OCI-LY1 (cell line): ENCODE data around the gene SSC4D.

Experiments used
- H2AFZ ChIP-seq: fragments of 200-600 bp; sonication (generic), shearing (Covaris generic); 2 replicates; pipeline ENCODE4 v1.6.0; 2014; ENCODE audit warnings: antibody characterized with exemption, mild to moderate bottlenecking, low read length
- H3F3A ChIP-seq: fragments of 200-600 bp; sonication (generic), shearing (Covaris generic); 2 replicates; pipeline ENCODE4 v1.6.0; 2014; ENCODE audit warnings: mild to moderate bottlenecking, antibody characterized with exemption, low read length, moderate library complexity; ENCODE audit not compliant: insufficient read depth
- H3K27ac ChIP-seq: fragments of 200-600 bp; sonication (generic); 2 replicates; pipeline ENCODE4 v1.5.1; 2014; ENCODE audit warnings: low read length, mixed run types, mild to moderate bottlenecking, low read depth; ENCODE audit not compliant: poor library complexity, severe bottlenecking
- H3K27me3 ChIP-seq: fragments of 200-600 bp; sonication (generic); 2 replicates; pipeline ENCODE4 v1.6.0; 2014; ENCODE audit warnings: antibody characterized with exemption, mild to moderate bottlenecking, low read length, moderate library complexity; ENCODE audit not compliant: insufficient read depth
- H3K36me3 ChIP-seq: fragments of 200-600 bp; sonication (generic); 2 replicates; pipeline ENCODE4 v1.6.1; 2014; ENCODE audit warnings: mild to moderate bottlenecking, antibody characterized with exemption, low read length, moderate library complexity, mixed read lengths; ENCODE audit not compliant: insufficient read depth
- H3K4me1 ChIP-seq: fragments of 200-600 bp; sonication (generic); 2 replicates; pipeline ENCODE4 v1.5.1; 2014; ENCODE audit warnings: mild to moderate bottlenecking, low read length, moderate library complexity; ENCODE audit not compliant: insufficient read depth, severe bottlenecking
- H3K4me2 ChIP-seq: fragments of 200-600 bp; sonication (generic), shearing (Covaris generic); 2 replicates; pipeline ENCODE4 v1.6.1; 2014; ENCODE audit warnings: low read length
- H3K4me3 ChIP-seq: fragments of 200-600 bp; sonication (generic); 2 replicates; pipeline ENCODE4 v1.5.1; 2014; ENCODE audit warnings: low read length, low read depth, mild to moderate bottlenecking, mixed read lengths; ENCODE audit not compliant: poor library complexity, severe bottlenecking
- H3K79me2 ChIP-seq: fragments of 200-600 bp; shearing (Covaris generic); 2 replicates; pipeline ENCODE4 v1.6.1; 2016; ENCODE audit warnings: mixed run types, low read length, mixed read lengths; ENCODE audit not compliant: insufficient read depth
- H3K9ac ChIP-seq: fragments of 200-600 bp; sonication (generic), shearing (Covaris generic); 2 replicates; pipeline ENCODE4 v1.6.1; 2014; ENCODE audit warnings: mild to moderate bottlenecking, low read length, mixed read lengths
- H3K9me2 ChIP-seq: fragments of 200-600 bp; sonication (generic), shearing (Covaris generic); 2 replicates; pipeline ENCODE4 v1.6.1; 2014; ENCODE audit warnings: low read depth, mild to moderate bottlenecking, low read length, mixed read lengths
- H3K9me3 ChIP-seq: fragments of 200-600 bp; shearing (Covaris generic); 2 replicates; pipeline ENCODE4 v1.6.1; 2014; ENCODE audit warnings: low read length, mixed read lengths
- H4K20me1 ChIP-seq: fragments of 200-600 bp; sonication (generic), shearing (Covaris generic); 2 replicates; pipeline ENCODE4 v1.6.0; 2016; ENCODE audit warnings: mild to moderate bottlenecking, low read length; ENCODE audit not compliant: insufficient read depth
- CTCF ChIP-seq: fragments of 200-600 bp; sonication (generic), shearing (Covaris generic); IDR thresholded peaks from 2 replicates; pipeline ENCODE4 v1.5.1; 2017; ENCODE audit warnings: mild to moderate bottlenecking, antibody characterized with exemption, low read length, moderate library complexity, mixed read lengths
- EZH2 ChIP-seq: fragments of 200-600 bp; sonication (generic), shearing (Covaris generic); IDR thresholded peaks from 2 replicates; pipeline ENCODE4 v1.8.0; 2017; ENCODE audit warnings: borderline replicate concordance, mixed run types, mild to moderate bottlenecking, antibody characterized with exemption, low read length, moderate library complexity, mixed read lengths

Gene SSC4D

GRCh38 chr7:76343931-76344321, 65.6 kb downstream of the SSC4D start:
- H4K20me1 ChIP-seq: peaks cover under 1% of the 10 kb centered on the region; the same call in 1 of the 2 replicates
- no peak overlapping the region for H3K27ac ChIP-seq
- H3K4me1 ChIP-seq: no peaks in the 10 kb centered on the region
- no peak for TF ChIP-seq CTCF
- TF ChIP-seq EZH2: no peak
- H3F3A ChIP-seq: no peaks in the 10 kb centered on the region
- no peaks in the 10 kb centered on the region for H3K9me3 ChIP-seq
- no peaks in the 10 kb centered on the region for H3K27me3 ChIP-seq
- no peaks in the 10 kb centered on the region for H3K9me2 ChIP-seq
- peaks cover 97% of the 10 kb centered on the region for H3K36me3 ChIP-seq
- H3K4me2 ChIP-seq: no peak overlapping the region
- no peak overlapping the region for H3K9ac ChIP-seq
- no peak overlapping the region for H2AFZ ChIP-seq
- H3K4me3 ChIP-seq: no peak overlapping the region
- H3K79me2 ChIP-seq: peaks cover 93% of the 10 kb centered on the region

- TF ChIP-seq EZH2: no peak
- no peak for TF ChIP-seq CTCF
- no peak overlapping the region for H3K9ac ChIP-seq
- no peaks in the 10 kb centered on the region for H3K9me2 ChIP-seq
- H3K4me2 ChIP-seq: no peak overlapping the region
- H3F3A ChIP-seq: no peaks in the 10 kb centered on the region
- no peak overlapping the region for H3K27ac ChIP-seq
- H3K4me1 ChIP-seq: no peaks in the 10 kb centered on the region
- H4K20me1 ChIP-seq: peaks cover 6% of the 10 kb centered on the region
- H3K4me3 ChIP-seq: no peak overlapping the region
- H3K9me3 ChIP-seq: no peaks in the 10 kb centered on the region
- no peaks in the 10 kb centered on the region for H3K27me3 ChIP-seq
- no peak overlapping the region for H2AFZ ChIP-seq
- peaks cover 97% of the 10 kb centered on the region for H3K36me3 ChIP-seq
- H3K79me2 ChIP-seq: peaks cover 94% of the 10 kb centered on the region
Measured at GRCh38 chr7:76343294-76343930, 66.1 kb downstream of the SSC4D start.

DNA sequence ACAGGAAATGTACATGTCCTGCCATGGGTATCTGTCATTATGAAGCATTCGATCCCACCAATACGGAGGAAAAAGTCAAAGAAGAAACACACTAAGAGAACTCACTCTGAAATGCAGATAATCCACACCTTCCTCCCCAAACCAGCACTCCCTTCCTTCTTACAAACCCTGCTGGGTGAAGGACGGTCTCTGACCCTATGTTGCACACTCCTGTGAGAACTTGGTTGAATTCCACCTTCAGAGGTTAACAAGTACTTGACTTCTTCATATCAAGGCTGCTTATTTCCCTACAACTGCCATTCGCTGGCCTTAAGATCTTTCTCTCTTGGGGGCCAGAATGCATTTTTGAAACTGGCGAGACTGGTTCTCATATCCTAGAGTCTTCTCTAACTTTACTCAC, 67.3 kb downstream of the SSC4D start:
- no peaks in the 10 kb centered on the region for H3F3A ChIP-seq

More for the DNA sequence above, 67.3 kb downstream of the SSC4D start:
- TF ChIP-seq EZH2: no peak
- TF ChIP-seq CTCF: no peak
- H3K9ac ChIP-seq: no peak overlapping the region
- H2AFZ ChIP-seq: no peak overlapping the region
- no peak overlapping the region for H3K4me3 ChIP-seq
- H4K20me1 ChIP-seq: peaks cover 10% of the 10 kb centered on the region
- peaks cover 95% of the 10 kb centered on the region for H3K79me2 ChIP-seq
- H3K27ac ChIP-seq: no peak overlapping the region
- H3K27me3 ChIP-seq: no peaks in the 10 kb centered on the region
- H3K36me3 ChIP-seq: peaks cover 97% of the 10 kb centered on the region
- no peaks in the 10 kb centered on the region for H3K9me3 ChIP-seq
- H3K4me1 ChIP-seq: no peaks in the 10 kb centered on the region
- no peak overlapping the region for H3K4me2 ChIP-seq
- no peaks in the 10 kb centered on the region for H3K9me2 ChIP-seq
